ENCODE data around the gene BRI3. TPM values are rescaled to one million over a fixed set of nuclear protein-coding genes. Genes with fewer than 3 reads are reported as not detected.

The BRI3 gene
- total and polyA plus RNA-seq, 2 of the 13 experiments (the other 11 are each of a cell fraction or from before 2014, with no cell fraction given) = 54.0 to 103 TPM

DNA sequence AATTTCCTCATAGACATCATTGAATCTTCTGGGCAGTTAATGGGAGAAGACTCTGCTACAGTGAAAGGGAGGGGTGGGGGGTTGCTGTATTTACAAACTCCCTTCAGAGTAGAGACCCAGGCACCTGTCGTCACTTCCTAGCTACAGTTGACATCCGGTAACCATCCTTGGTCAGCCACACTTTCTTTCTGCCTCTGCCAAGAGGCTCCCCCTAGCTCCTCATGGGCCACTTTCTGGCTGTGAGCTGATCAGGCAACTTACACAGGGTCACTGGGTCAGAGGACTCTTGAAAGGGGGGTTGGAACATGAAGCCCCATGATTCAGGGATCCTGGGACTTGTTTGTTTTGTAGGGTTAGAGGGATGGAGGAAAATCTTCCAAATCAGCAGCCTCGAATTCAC is 30.7 kb upstream of the BRI3 start (continued):
- TF ChIP-seq HBP1 (CRISPR knock-in tag; IDR thresholded peaks at IDR 0.05; ENCODE audit: low read depth) = no peak
- TF ChIP-seq, protein P1, sequence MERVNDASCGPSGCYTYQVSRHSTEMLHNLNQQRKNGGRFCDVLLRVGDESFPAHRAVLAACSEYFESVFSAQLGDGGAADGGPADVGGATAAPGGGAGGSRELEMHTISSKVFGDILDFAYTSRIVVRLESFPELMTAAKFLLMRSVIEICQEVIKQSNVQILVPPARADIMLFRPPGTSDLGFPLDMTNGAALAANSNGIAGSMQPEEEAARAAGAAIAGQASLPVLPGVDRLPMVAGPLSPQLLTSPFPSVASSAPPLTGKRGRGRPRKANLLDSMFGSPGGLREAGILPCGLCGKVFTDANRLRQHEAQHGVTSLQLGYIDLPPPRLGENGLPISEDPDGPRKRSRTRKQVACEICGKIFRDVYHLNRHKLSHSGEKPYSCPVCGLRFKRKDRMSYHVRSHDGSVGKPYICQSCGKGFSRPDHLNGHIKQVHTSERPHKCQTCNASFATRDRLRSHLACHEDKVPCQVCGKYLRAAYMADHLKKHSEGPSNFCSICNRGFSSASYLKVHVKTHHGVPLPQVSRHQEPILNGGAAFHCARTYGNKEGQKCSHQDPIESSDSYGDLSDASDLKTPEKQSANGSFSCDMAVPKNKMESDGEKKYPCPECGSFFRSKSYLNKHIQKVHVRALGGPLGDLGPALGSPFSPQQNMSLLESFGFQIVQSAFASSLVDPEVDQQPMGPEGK (CRISPR knock-in tag; IDR thresholded peaks at IDR 0.05) = peak; percentile 35; the same call in 1 of the 2 replicates
- TF ChIP-seq PHF8 (CRISPR knock-in tag; IDR thresholded peaks at IDR 0.05) = no peak
- TF ChIP-seq, protein P2, sequence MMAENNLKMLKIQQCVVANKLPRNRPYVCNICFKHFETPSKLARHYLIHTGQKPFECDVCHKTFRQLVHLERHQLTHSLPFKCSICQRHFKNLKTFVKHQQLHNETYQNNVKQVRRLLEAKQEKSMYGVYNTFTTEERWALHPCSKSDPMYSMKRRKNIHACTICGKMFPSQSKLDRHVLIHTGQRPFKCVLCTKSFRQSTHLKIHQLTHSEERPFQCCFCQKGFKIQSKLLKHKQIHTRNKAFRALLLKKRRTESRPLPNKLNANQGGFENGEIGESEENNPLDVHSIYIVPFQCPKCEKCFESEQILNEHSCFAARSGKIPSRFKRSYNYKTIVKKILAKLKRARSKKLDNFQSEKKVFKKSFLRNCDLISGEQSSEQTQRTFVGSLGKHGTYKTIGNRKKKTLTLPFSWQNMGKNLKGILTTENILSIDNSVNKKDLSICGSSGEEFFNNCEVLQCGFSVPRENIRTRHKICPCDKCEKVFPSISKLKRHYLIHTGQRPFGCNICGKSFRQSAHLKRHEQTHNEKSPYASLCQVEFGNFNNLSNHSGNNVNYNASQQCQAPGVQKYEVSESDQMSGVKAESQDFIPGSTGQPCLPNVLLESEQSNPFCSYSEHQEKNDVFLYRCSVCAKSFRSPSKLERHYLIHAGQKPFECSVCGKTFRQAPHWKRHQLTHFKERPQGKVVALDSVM (CRISPR knock-in tag; IDR thresholded peaks at IDR 0.05) = peak; percentile 27; the same call in 1 of the 2 replicates
- no peak for TF ChIP-seq KLF13 (CRISPR knock-in tag; IDR thresholded peaks at IDR 0.05)
- TF ChIP-seq MIER2 (CRISPR knock-in tag; IDR thresholded peaks at IDR 0.05) = no peak
- TF ChIP-seq, protein P3, sequence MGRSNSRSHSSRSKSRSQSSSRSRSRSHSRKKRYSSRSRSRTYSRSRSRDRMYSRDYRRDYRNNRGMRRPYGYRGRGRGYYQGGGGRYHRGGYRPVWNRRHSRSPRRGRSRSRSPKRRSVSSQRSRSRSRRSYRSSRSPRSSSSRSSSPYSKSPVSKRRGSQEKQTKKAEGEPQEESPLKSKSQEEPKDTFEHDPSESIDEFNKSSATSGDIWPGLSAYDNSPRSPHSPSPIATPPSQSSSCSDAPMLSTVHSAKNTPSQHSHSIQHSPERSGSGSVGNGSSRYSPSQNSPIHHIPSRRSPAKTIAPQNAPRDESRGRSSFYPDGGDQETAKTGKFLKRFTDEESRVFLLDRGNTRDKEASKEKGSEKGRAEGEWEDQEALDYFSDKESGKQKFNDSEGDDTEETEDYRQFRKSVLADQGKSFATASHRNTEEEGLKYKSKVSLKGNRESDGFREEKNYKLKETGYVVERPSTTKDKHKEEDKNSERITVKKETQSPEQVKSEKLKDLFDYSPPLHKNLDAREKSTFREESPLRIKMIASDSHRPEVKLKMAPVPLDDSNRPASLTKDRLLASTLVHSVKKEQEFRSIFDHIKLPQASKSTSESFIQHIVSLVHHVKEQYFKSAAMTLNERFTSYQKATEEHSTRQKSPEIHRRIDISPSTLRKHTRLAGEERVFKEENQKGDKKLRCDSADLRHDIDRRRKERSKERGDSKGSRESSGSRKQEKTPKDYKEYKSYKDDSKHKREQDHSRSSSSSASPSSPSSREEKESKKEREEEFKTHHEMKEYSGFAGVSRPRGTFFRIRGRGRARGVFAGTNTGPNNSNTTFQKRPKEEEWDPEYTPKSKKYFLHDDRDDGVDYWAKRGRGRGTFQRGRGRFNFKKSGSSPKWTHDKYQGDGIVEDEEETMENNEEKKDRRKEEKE (IDR thresholded peaks at IDR 0.05) = no peak
- TF ChIP-seq, protein P4, sequence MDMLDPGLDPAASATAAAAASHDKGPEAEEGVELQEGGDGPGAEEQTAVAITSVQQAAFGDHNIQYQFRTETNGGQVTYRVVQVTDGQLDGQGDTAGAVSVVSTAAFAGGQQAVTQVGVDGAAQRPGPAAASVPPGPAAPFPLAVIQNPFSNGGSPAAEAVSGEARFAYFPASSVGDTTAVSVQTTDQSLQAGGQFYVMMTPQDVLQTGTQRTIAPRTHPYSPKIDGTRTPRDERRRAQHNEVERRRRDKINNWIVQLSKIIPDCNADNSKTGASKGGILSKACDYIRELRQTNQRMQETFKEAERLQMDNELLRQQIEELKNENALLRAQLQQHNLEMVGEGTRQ (IDR thresholded peaks at IDR 0.05; ENCODE audit: low read depth, low read length) = no peak
- TF ChIP-seq, protein P4 (CRISPR knock-in tag; IDR thresholded peaks at IDR 0.05; ENCODE audit: borderline replicate concordance) = no peak
- TF ChIP-seq SATB2 (CRISPR knock-in tag; IDR thresholded peaks at IDR 0.05) = no peak
- TF ChIP-seq BRF2 (CRISPR knock-in tag; IDR thresholded peaks at IDR 0.05) = no peak
- TF ChIP-seq ZNF484 (CRISPR knock-in tag; IDR thresholded peaks at IDR 0.05; ENCODE audit: borderline replicate concordance, low read depth) = no peak
